Testis (tissue), 3 donors: Measurements from ENCODE around the gene DGUOK. TPM values are rescaled to one million over a fixed set of nuclear protein-coding genes. Genes with fewer than 3 reads are reported as not detected.

Experiments used
- DNase-seq: peaks from one replicate; pipeline ENCODE4 v3.0.0-alpha.2; 2019
- H3K27ac ChIP-seq, 2 donors: fragments of 200-600 bp; sonication (generic); one replicate each; pipeline ENCODE4 v1.5.1; 2019
- H3K27me3 ChIP-seq: fragments of 200-600 bp; sonication (generic); one replicate; pipeline ENCODE4 v1.5.1; 2019
- H3K36me3 ChIP-seq: fragments of 200-600 bp; sonication (generic); one replicate; pipeline ENCODE4 v1.5.1; 2017; ENCODE audit warnings: low read depth; ENCODE audit errors: missing control alignments
- H3K4me1 ChIP-seq: fragments of 200-600 bp; sonication (generic); one replicate; pipeline ENCODE4 v1.5.1; 2019
- H3K4me3 ChIP-seq, 2 donors: fragments of 200-600 bp; sonication (generic); one replicate each; pipeline ENCODE4 v1.5.1; 2017 to 2019
- H3K9me3 ChIP-seq: fragments of 200-600 bp; sonication (generic); one replicate; pipeline ENCODE4 v1.5.1; 2017
- CTCF ChIP-seq, 3 experiments: fragments of 450-650 bp in 2 of 3; fragments of 200-600 bp in 1 of 3; sonication (generic) in 1 of 3; IDR thresholded peaks; one replicate each; pipeline ENCODE4 v1.5.1; 2016 to 2019; ENCODE audit warnings: antibody characterized with exemption in 3 of 3, mild to moderate bottlenecking in 2 of 3, moderate library complexity in 1 of 3
- POLR2A ChIP-seq: fragments of 450-650 bp; IDR thresholded peaks from one replicate; pipeline ENCODE4 v1.6.1; 2017; ENCODE audit warnings: antibody characterized with exemption, mild to moderate bottlenecking, moderate library complexity
- WGBS, 2 donors: methylation state at CpG; one replicate each; pipeline ENCODE4 v1.1.5; 2018; 5-methylcytosine and 5-hydroxymethylcytosine counted together
- intact Hi-C: fragments of 100-400 bp; cut with DNase I; formaldehyde crosslinking; loops from one replicate; pipeline ENCODE4 v1.15.1; 2023; ENCODE audit warnings: low total_unique reads
- polyA plus RNA-seq: library from polyadenylated mRNA; stranded (reverse); fragments of 350-450 nt; fragmentation: Illumina TruSeq; extraction: RNeasy Lipid Tissue Mini Kit (QIAGEN cat#74804); gene quantifications from one replicate; pipeline ENCODE4 v1.2.3, GENCODE V29; 2014; ENCODE audit warnings: low read depth, low replicate concordance; ENCODE audit not compliant: insufficient read depth
- total RNA-seq, 2 donors: library from RNA; depleted of rRNA; stranded (reverse); fragments of >200 nt; gene quantifications; one replicate each; pipeline ENCODE4 v1.2.3, GENCODE V29; 2016

DGUOK gene
- total and polyA plus RNA-seq, 3 donors from 2014 or later, result 87.7 to 93.9 (median 91.0) TPM

GRCh38 chr2:73986085-73986681 is 59.5 kb downstream of the DGUOK start:
- Histone ChIP-seq H3K9me3 (no peaks in the 10 kb centered on the region), H3K4me3 (no peak overlapping the region), H3K27me3 (no peaks in the 10 kb centered on the region), H3K4me1 (peaks cover 12% of the 10 kb centered on the region), H3K36me3 (no peaks in the 10 kb centered on the region), H3K27ac (peak overlapping the region in 1 of 2 donors; percentile 57)
- WGBS, 2 donors, result 73 to 85% methylated on average over 16 to 21 of the region's 21 CpGs
- intact Hi-C loops, result no loop called here
- TF ChIP-seq POLR2A (no peak), CTCF (IDR thresholded peaks at IDR 0.05) (no peak)
- no peak for DNase-seq

GRCh38 chr2:73987109-73987947 is 60.6 kb downstream of the DGUOK start:
- Histone ChIP-seq H3K9me3 (no peaks in the 10 kb centered on the region), H3K27me3 (no peaks in the 10 kb centered on the region), H3K36me3 (no peaks in the 10 kb centered on the region), H3K4me3 (no peak overlapping the region), H3K27ac (no peak overlapping the region), H3K4me1 (peaks cover 7% of the 10 kb centered on the region)
- no peak for DNase-seq
- intact Hi-C loops, result no loop called here
- TF ChIP-seq CTCF (IDR thresholded peaks at IDR 0.05) (no peak), POLR2A (no peak)
- WGBS, 2 donors, result 64 to 73% methylated on average over 24 of the region's 24 CpGs

GRCh38 chr2:73987948-73988700 is 61.4 kb downstream of the DGUOK start:
- no peak overlapping the region for H3K4me3 ChIP-seq
- WGBS, 2 donors, result 60 to 70% methylated on average over 8 to 10 of the region's 10 CpGs
- H3K27ac ChIP-seq, result no peak overlapping the region
- no peaks in the 10 kb centered on the region for H3K27me3 ChIP-seq
- no peak for DNase-seq
- H3K4me1 ChIP-seq, result peaks cover 7% of the 10 kb centered on the region
- H3K36me3 ChIP-seq, result no peaks in the 10 kb centered on the region
- TF ChIP-seq POLR2A, result no peak
- no peak for TF ChIP-seq CTCF (IDR thresholded peaks at IDR 0.05)
- intact Hi-C loops, result no loop called here
- no peaks in the 10 kb centered on the region for H3K9me3 ChIP-seq

- intact Hi-C loops, result no loop called here
- Histone ChIP-seq H3K27ac (no peak overlapping the region), H3K9me3 (no peaks in the 10 kb centered on the region), H3K4me1 (no peaks in the 10 kb centered on the region), H3K36me3 (no peaks in the 10 kb centered on the region), H3K4me3 (no peak overlapping the region), H3K27me3 (no peaks in the 10 kb centered on the region)
- 87 to 100% methylated on average over 2 of the region's 2 CpGs for WGBS, 2 donors
- no peak for DNase-seq
- TF ChIP-seq CTCF (IDR thresholded peaks at IDR 0.05), result no peak
- TF ChIP-seq POLR2A, result no peak
Measured at GRCh38 chr2:73989972-73990371, 63.3 kb downstream of the DGUOK start.
